Spleen (tissue), 11 donors: Measurements from ENCODE around the gene TBC1D9B. TPM values are rescaled to one million over a fixed set of nuclear protein-coding genes. Genes with fewer than 3 reads are reported as not detected.

ENCODE experiments used
- DNase-seq: peaks from one replicate; pipeline ENCODE4 v3.0.0-alpha.2; 2020
- H3K27ac ChIP-seq, 8 donors: fragments of 200-600 bp; sonication (generic) in 7 of 8; 1 replicate in 4 of 8; 2 replicates in 4 of 8; pipeline versions ENCODE4 v1.5.0 to v1.8.0; 2016 to 2021; ENCODE audit warnings: inconsistent platforms in 4 of 8, mild to moderate bottlenecking in 4 of 8, moderate library complexity in 1 of 8
- H3K27me3 ChIP-seq, 7 donors: fragments of 200-600 bp; sonication (generic) in 6 of 7; replicated peaks in 1 of 7; 1 replicate in 4 of 7; 2 replicates in 3 of 7; pipeline versions ENCODE4 v1.5.0 to v1.8.0; 2016 to 2021; ENCODE audit warnings: inconsistent platforms in 3 of 7, mild to moderate bottlenecking in 1 of 7
- H3K36me3 ChIP-seq, 6 donors: fragments of 200-600 bp; sonication (generic) in 5 of 6; 1 replicate in 4 of 6; 2 replicates in 2 of 6; pipeline versions ENCODE4 v1.5.0 to v1.8.0; 2016 to 2021; ENCODE audit warnings: inconsistent platforms in 2 of 6
- H3K4me1 ChIP-seq, 6 donors: fragments of 200-600 bp; sonication (generic) in 5 of 6; 1 replicate in 3 of 6; 2 replicates in 3 of 6; pipeline versions ENCODE4 v1.5.0 to v1.8.0; 2016 to 2021; ENCODE audit warnings: inconsistent platforms in 3 of 6
- H3K4me3 ChIP-seq, 8 donors: fragments of 200-600 bp; sonication (generic) in 7 of 8; 1 replicate in 4 of 8; 2 replicates in 4 of 8; pipeline versions ENCODE4 v1.5.0 to v1.8.0; 2016 to 2021; ENCODE audit warnings: inconsistent platforms in 4 of 8, mild to moderate bottlenecking in 4 of 8, moderate library complexity in 2 of 8
- H3K9me3 ChIP-seq, 8 donors: fragments of 200-600 bp; sonication (generic) in 7 of 8; 1 replicate in 4 of 8; 2 replicates in 4 of 8; pipeline versions ENCODE4 v1.5.0 to v1.8.0; 2016 to 2021; ENCODE audit warnings: inconsistent platforms in 4 of 8
- CTCF ChIP-seq, 11 experiments: fragments of 200-600 bp in 7 of 11; fragments of 450-650 bp in 4 of 11; sonication (generic) in 4 of 11; IDR thresholded peaks in 8 of 11; conservative IDR thresholded peaks in 3 of 11; 1 replicate in 7 of 11; 2 replicates in 4 of 11; pipeline versions ENCODE4 v1.4.0 to v1.8.0; 2016 to 2021; ENCODE audit warnings: antibody characterized with exemption in 11 of 11, inconsistent platforms in 4 of 11, mild to moderate bottlenecking in 1 of 11
- POLR2A ChIP-seq, 3 donors: fragments of 450-650 bp; IDR thresholded peaks; one replicate each; pipeline ENCODE4 v1.5.1; 2017; ENCODE audit warnings: antibody characterized with exemption in 3 of 3, mild to moderate bottlenecking in 1 of 3
- POLR2AphosphoS5 ChIP-seq, 3 donors: sonication (generic); formaldehyde crosslinking; IDR thresholded peaks; one replicate each; pipeline ENCODE4 v1.5.1; 2017; ENCODE audit warnings: antibody characterized with exemption in 3 of 3
- WGBS, 5 donors: extraction: QIAGEN DNeasy Blood & Tissue Kit in 3 of 5; methylation state at CpG; one replicate each; pipeline versions ENCODE4 v1.1.5 to v1.1.7; 2013 to 2018; 5-methylcytosine and 5-hydroxymethylcytosine counted together
- intact Hi-C: fragments of 100-400 bp; cut with DNase I; formaldehyde crosslinking; loops from one replicate; pipeline ENCODE4 v1.15.0; 2023; ENCODE audit warnings: low total_unique reads
- polyA plus RNA-seq, 3 donors: library from polyadenylated mRNA; stranded (reverse); fragments of 200-250 nt; gene quantifications; one replicate each; pipeline ENCODE4 v1.2.1, GENCODE V29; 2013
- total RNA-seq, 7 donors: library from RNA; depleted of rRNA in 3 of 7; stranded (reverse); fragments of >200 nt in 3 of 7; fragmentation: NEBNext Ultra II Directional in 4 of 7; extraction: Animal tissue kit (Norgen Biotek cat#: 25700) in 4 of 7; gene quantifications; one replicate each; pipeline versions ENCODE4 v1.1.0 to v1.2.1, GENCODE V29; 2016 to 2021
- donor health status: healthy with polysubstance abuse.
- donor health status: DM: no; HTN: no; CAD: no; lungs with moderate emphysema.
- donor health status: DM: no; HTN: no; CAD: no.
- donor health status: Bipolar disorder and iron deficiency.
- donor health status: healthy.
- donor health status: DM: no; HTN: no; CAD: no.
- donor health status: DM: yes; HTN: yes; CAD: no.

Gene TBC1D9B
- total and polyA plus RNA-seq, 10 donors = 29.5 to 140 (median 109) TPM

- Histone ChIP-seq H3K4me1 (peaks cover 29 to 46% (median 43%) of the 10 kb centered on the region in 6 donors), H3K36me3 (peaks cover 0 to 33% (median 0%) of the 10 kb centered on the region in 6 donors), H3K4me3 (peak overlapping the region in 7 of 8 donors; percentile 22 to 67 (median 33)), H3K9me3 (no peaks in the 10 kb centered on the region), H3K27ac (peak overlapping the region in 1 of 8 donors; percentile 51), H3K27me3 (peaks cover 0 to 12% (median 0%) of the 10 kb centered on the region in 7 donors)
- WGBS, 5 donors = 60 to 71% (median 63%) methylated on average over 23 of the region's 23 CpGs
- DNase-seq = peak; percentile 77
- TF ChIP-seq POLR2A (IDR thresholded peaks at IDR 0.05) = no peak
- no peak for TF ChIP-seq POLR2AphosphoS5 (IDR thresholded peaks at IDR 0.05)
- TF ChIP-seq CTCF (IDR thresholded peaks at IDR 0.05 in 8 of 11, conservative IDR thresholded peaks at IDR 0.05 in 3 of 11) = no peak
- intact Hi-C loops = no loop called here
These were observed 91.3 kb downstream of the TBC1D9B start for GRCh38 chr5:179816401-179816795.

GRCh38 chr5:179815491-179816249, 92.0 kb downstream of the TBC1D9B start:
- TF ChIP-seq POLR2A (IDR thresholded peaks at IDR 0.05) = no peak
- no peak for TF ChIP-seq CTCF (IDR thresholded peaks at IDR 0.05 in 8 of 11, conservative IDR thresholded peaks at IDR 0.05 in 3 of 11)
- TF ChIP-seq POLR2AphosphoS5 (IDR thresholded peaks at IDR 0.05) = no peak
- Histone ChIP-seq H3K4me1 (peaks cover 29 to 46% (median 43%) of the 10 kb centered on the region in 6 donors), H3K27ac (no peak overlapping the region), H3K27me3 (peaks cover 0 to 12% (median 0%) of the 10 kb centered on the region in 7 donors), H3K36me3 (peaks cover 0 to 33% (median 0%) of the 10 kb centered on the region in 6 donors), H3K9me3 (no peaks in the 10 kb centered on the region), H3K4me3 (no peak overlapping the region)
- WGBS, 5 donors = 94 to 97% (median 95%) methylated on average over 21 of the region's 21 CpGs
- no peak for DNase-seq
- intact Hi-C loops = no loop called here

- peaks cover 0 to 12% (median 0%) of the 10 kb centered on the region in 7 donors for H3K27me3 ChIP-seq
- no peak for DNase-seq
- H3K27ac ChIP-seq = no peak overlapping the region
- intact Hi-C loops = no loop called here
- H3K9me3 ChIP-seq = no peaks in the 10 kb centered on the region
- 78 to 93% (median 86%) methylated on average over 3 of the region's 3 CpGs for WGBS, 5 donors
- peaks cover 0 to 33% (median 0%) of the 10 kb centered on the region in 6 donors for H3K36me3 ChIP-seq
- no peak overlapping the region for H3K4me3 ChIP-seq
- TF ChIP-seq POLR2A (IDR thresholded peaks at IDR 0.05) = no peak
- no peak for TF ChIP-seq POLR2AphosphoS5 (IDR thresholded peaks at IDR 0.05)
- TF ChIP-seq CTCF (IDR thresholded peaks at IDR 0.05 in 8 of 11, conservative IDR thresholded peaks at IDR 0.05 in 3 of 11) = no peak
- H3K4me1 ChIP-seq = peaks cover 17 to 30% (median 28%) of the 10 kb centered on the region in 6 donors
These were observed 93.6 kb downstream of the TBC1D9B start for GRCh38 chr5:179814090-179814489.

GRCh38 chr5:179812997-179813607, 94.6 kb downstream of the TBC1D9B start:
- intact Hi-C loops = no loop called here
- WGBS, 5 donors = 94 to 99% (median 96%) methylated on average over 5 of the region's 5 CpGs
- Histone ChIP-seq H3K36me3 (peaks cover 0 to 33% (median 0%) of the 10 kb centered on the region in 6 donors), H3K4me3 (no peak overlapping the region), H3K27me3 (peaks cover 0 to 12% (median 0%) of the 10 kb centered on the region in 7 donors), H3K4me1 (peaks cover 9 to 27% (median 22%) of the 10 kb centered on the region in 6 donors), H3K27ac (no peak overlapping the region), H3K9me3 (no peaks in the 10 kb centered on the region)
- TF ChIP-seq POLR2AphosphoS5 (IDR thresholded peaks at IDR 0.05) (no peak), CTCF (IDR thresholded peaks at IDR 0.05 in 8 of 11, conservative IDR thresholded peaks at IDR 0.05 in 3 of 11) (no peak), POLR2A (IDR thresholded peaks at IDR 0.05) (no peak)
- DNase-seq = no peak
